Stimulated activated CD8-positive, alpha-beta memory T cell treated with anti-CD3 and anti-CD28 coated beads, Interleukin-4, amount 100 ng/mL, for 24 hours (primary cell): ENCODE data around the gene HOXC6.

Experiments
- DNase-seq: peaks from one replicate; pipeline ENCODE4 v3.0.0-alpha.2; 2020; ENCODE audit warnings: low read depth

Gene HOXC6

DNA sequence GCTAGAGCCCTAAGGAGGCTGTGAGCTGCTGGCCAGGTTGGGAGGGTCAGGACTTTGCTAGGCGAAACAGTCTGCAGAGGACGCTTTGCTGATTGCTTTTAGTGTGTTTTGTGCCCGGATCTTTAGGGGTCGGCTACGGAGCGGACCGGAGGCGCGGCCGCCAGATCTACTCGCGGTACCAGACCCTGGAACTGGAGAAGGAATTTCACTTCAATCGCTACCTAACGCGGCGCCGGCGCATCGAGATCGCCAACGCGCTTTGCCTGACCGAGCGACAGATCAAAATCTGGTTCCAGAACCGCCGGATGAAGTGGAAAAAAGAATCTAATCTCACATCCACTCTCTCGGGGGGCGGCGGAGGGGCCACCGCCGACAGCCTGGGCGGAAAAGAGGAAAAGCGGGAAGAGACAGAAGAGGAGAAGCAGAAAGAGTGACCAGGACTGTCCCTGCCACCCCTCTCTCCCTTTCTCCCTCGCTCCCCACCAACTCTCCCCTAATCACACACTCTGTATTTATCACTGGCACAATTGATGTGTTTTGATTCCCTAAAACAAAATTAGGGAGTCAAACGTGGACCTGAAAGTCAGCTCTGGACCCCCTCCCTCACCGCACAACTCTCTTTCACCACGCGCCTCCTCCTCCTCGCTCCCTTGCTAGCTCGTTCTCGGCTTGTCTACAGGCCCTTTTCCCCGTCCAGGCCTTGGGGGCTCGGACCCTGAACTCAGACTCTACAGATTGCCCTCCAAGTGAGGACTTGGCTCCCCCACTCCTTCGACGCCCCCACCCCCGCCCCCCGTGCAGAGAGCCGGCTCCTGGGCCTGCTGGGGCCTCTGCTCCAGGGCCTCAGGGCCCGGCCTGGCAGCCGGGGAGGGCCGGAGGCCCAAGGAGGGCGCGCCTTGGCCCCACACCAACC is 1.5 kb downstream of the HOXC6 start:
- no peak for DNase-seq

DNA sequence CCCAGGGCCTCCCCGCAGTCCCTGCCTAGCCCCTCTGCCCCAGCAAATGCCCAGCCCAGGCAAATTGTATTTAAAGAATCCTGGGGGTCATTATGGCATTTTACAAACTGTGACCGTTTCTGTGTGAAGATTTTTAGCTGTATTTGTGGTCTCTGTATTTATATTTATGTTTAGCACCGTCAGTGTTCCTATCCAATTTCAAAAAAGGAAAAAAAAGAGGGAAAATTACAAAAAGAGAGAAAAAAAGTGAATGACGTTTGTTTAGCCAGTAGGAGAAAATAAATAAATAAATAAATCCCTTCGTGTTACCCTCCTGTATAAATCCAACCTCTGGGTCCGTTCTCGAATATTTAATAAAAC is 2.2 kb downstream of the HOXC6 start:
- no peak for DNase-seq

DNA sequence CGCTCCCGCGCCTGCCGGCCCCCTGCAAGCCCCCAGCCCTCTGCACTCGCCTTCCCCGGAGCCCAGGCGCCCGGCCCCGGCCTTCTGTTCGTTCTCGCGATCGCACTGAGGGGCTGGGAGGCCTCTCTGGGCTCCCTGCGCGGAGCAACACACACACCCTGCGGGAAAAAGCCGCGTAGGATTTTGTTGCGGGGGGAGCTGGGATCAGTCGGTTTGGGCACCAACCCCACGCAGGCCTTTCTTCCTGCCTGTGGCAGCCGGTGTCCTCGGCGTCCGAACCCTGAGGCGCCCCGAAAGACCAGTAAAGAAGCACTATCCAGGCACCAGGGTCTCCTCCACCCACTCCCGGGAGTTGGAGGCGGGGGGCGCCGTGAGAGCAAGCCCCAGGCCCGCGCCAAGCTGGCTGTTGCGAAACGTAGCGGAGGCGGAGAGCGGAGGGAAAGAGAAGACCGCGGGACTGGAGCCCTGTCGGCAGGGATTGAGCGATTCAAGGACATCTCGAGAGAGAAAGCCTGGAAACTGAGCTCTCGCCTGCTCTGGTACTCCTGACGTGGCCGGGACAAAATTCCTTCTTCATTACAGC is 2.7 kb downstream of the HOXC6 start:
- no peak for DNase-seq

DNA sequence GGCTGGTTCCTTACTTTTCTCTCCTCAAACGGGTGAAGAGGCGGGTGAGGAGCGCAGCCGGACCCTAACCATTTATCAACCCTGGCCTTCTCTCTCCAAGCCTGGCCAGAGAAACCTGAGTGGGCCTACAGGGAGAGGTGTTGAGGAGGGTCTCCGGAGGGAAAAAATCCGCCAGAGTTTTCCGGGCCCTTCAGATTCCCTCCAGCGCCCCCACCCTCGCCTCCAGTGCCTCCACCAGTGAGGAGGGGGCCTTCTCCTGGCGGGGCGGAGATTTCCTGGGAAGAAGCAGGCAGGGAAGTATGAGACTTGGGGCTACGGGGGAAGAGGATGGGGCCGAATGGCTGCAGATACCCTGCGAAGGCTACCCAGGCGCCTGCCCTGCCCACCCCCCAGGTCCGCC is 3.2 kb downstream of the HOXC6 start:
- DNase-seq: no peak

DNA sequence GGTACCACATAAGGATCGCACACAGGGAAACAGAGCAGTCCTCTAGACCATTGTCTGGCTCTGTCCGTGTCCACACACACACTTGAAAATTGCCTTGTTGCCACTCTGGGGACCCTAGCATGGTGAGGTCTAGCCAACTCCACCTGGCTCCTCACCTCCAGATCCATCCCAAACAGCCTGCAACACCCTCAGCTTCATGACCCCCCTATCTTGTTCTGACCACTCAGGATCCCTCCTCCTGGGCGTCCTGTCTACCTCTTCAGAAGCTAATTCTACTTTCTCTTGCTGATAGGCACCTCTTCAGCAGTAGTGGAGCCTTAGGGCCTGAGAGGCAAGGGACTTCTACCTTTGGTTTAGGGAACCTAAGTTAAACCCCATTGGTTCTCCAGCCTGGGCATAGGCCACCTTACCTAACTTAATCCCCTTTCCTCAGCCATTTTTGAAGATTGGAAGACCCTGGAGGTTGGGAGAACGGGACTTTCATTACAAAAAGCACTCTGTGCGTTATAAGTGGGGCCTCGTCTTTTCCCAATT is 3.9 kb downstream of the HOXC6 start:
- no peak for DNase-seq

DNA sequence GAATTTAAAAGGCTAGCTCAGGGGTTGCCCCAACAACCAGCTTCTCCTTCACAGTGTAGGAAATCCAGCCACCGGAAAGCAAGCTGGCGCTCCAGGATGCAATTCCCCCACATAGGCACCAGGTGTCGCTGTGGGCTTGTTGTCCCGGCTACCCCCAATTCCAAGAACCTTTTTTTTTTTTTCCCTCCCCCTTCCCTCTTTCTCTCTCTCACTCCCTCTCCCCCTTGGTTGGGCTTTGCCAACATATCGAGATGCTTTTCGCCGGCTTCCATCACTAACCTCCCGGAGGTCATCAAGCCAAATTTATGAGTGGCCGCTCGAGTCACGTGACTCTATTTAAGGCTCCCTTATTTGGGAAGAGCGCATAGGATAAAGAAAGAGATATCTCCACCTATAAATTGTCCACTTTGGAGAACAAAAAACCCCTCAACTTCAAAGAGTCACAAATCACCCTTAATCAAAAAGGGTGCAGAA is 4.4 kb downstream of the HOXC6 start, which contains the start of gene HOXC5:
Gene HOXC5 (plus strand): TSS at position 424 of the 474 bp plus-strand sequence. CDS start 73 bp downstream, outside the sequence.
- DNase-seq: peak; percentile 43

DNA sequence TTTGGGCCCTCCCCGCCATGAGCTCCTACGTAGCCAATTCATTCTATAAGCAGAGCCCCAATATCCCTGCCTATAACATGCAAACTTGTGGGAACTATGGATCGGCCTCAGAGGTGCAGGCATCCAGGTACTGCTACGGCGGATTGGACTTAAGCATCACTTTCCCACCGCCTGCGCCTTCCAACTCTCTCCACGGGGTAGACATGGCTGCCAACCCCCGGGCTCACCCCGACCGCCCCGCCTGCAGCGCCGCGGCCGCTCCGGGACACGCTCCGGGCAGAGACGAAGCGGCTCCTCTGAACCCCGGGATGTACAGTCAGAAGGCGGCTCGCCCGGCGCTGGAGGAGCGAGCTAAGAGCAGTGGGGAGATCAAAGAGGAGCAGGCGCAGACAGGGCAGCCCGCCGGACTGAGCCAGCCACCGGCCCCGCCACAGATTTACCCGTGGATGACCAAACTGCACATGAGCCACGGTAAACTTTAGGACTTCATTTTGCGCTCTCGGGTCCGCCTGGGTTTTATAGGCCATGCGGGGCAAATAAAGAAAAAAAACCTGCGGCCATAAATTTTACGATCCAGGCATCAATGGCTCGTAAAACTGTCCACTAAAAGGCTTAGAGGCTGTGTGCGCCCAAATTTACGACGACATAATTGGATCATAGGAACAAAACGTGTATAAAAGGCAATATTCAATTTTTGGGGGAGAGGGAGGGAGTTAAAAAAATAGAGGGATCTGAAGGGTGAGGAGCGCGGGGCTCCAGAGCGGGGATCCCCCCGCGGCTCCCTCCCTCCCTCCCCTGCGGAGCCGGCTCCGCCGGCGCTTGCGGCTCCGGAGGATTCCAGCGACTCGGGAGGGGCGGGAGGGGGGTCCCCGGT is 5.1 kb downstream of the HOXC6 start:
- no peak for DNase-seq

DNA sequence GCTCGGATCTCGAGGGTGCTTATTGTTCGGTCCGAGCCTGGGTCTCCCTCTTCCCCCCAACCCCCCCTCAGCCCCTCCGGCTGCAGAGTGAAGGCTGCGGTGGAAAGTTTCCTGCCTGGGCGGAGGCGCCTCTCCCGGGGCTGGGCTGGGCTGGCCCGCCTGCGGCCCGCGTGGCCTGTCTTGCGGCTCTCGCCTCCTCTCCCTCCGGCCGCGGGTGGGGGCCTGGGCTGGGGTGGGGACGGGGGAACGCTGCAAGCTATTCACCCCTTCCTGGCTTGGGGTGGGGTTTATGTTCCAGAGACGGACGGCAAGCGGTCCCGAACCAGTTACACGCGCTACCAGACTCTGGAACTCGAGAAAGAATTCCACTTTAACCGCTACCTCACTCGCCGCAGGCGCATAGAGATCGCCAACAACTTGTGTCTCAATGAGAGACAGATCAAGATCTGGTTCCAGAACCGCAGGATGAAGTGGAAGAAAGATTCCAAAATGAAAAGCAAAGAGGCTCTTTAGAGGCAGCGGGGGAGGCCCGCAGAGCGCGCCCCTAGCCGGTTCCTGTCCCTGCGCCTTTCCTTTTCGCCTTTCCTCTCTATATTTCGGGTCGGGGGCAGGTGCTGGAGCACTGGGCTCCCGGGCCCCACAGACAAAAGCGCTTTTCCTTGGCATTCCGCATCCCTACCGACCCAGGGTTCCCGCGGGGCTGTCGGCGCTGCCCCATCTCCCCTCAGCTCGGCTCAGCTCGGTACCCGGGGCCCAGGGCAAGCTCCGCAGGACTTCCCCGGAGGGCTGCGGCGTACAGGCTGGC is 5.9 kb downstream of the HOXC6 start:
- DNase-seq: no peak

DNA sequence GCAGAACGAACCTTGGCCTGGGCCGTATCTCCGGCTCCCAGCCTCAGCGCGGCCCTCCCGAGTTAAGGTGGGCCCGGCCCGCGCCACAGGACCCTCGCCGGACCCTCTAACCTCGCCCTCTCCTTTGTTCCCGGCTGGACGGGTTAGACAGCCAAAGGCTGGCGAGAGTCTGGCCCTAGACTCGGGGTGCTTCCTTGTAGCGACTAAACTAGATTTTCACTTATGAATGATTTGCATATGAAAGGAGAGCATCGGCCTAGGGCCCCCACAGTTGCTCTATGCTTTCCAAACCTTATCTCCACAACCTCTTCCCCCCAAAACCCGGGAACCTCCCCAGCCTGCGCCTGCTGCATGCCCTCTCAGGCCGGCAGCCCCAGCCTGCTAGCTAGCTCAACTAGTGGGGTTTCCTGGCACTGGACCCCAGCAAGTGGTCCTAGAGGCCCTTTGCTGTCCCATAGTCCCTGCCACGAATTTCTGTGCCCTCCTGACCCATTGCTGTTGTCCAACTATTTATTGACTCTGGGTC is 6.6 kb downstream of the HOXC6 start:
- DNase-seq: no peak

DNA sequence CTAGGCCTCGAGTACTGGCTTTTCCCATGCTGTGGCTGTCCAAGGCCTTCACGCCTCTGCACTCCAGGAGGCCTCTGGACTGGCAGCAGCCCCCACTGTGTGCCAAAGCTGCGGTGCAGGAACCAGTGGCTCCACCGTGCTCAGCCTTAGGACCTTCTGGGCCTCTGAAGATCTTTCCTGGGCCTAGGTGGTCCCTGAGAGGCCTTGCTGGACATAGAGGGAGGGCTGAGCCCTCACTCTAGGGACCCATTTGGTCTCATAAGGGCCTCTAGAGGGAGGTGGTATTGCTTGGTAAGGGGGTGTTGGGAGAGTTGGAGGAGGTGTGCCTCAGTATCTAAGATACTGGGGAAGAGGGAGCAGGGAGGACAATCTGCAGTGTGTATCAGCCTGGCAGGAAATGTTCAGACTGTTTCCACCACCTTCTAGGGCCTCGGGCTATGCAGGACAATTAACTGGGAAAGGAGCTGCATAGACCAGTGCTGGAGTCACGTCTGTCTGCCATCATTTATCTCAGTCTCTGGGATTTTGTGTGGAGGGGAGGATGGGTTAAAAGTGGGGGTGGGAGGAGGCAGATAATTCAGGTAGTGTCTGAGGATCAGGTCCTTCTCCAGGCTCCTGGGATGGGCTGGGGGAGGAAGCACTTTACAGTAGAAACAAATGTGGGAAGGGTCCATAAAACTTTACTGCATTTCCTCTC is 7.5 kb downstream of the HOXC6 start:
- DNase-seq: no peak

DNA sequence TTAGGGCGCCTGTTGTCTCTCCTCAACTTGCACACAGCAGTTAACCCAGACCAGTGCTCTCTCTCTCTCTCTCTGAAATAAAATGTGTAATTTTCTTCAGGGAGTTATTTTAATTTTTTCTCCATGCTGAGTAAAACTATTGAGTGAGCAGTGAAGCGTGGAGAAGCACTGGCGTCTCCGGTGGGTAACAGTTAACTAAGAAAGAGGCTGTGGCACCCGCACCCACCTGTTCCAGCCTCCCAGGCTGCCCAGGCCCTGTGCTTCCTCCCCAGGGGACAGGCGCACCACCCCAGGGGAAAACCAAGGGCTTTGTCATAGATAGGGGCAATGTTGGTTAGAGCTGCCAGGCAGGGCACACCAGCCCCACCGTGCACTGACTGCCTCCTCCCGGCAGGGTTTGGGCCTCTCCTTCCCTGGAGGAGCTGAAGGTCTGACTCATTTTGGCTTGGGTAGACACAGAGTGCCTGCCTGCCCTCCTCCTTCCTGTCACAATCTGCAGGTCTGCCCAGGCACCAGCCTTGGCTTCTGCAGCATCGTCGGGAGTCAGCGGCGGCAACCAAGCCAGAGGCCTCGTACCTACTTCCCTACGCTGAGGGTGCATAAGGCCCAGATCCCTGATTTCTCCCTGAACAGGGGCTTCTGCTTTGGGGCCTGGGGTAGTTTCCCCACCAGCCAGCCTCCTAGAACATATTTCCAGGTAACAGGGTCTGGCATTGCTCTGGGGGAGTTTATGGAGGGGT is 8.6 kb downstream of the HOXC6 start:
- DNase-seq: no peak

DNA sequence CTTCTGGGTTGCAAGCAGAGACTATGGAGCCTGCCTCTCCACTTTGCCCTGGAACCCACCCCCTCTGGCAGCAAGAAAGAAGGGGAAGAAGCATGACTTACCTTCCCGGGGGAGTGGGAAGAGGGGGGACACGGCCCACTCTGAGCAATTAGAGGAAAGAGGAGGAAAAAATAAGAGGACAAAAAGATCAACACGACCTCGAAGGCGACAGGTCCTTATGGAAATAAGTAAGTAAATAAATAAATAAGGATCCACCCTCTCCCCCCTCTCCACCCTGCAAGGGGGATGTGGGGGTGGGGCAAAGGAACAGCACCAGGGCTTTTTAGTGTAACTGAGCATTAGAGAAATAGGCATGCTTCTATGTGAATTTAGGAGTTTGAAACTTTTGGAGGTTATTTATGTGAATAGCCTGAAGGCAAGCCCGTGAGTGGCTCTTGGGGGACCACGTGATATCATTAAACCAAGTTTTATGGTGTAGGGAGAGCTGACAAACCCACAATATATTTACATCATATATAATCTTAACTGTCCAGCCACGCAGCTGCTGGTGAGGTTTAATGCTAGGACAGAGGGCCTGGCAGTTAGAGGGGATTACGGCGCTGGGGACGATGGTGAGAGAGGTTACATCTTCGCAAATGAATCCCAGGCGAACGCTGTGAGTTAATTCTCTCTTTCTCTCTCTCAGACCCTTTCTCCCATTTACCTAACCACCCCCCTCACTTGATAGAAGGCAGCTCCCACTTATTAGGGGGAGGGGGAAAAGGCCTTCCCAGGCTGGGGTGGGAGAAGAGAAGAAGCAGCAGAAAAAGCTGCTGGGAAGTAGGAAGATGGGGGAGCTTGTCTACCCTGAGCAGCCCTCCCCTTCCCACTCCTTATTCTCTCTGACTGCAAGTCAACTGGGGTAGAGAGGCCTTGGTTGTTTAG is 9.4 kb downstream of the HOXC6 start:
- DNase-seq: no peak

DNA sequence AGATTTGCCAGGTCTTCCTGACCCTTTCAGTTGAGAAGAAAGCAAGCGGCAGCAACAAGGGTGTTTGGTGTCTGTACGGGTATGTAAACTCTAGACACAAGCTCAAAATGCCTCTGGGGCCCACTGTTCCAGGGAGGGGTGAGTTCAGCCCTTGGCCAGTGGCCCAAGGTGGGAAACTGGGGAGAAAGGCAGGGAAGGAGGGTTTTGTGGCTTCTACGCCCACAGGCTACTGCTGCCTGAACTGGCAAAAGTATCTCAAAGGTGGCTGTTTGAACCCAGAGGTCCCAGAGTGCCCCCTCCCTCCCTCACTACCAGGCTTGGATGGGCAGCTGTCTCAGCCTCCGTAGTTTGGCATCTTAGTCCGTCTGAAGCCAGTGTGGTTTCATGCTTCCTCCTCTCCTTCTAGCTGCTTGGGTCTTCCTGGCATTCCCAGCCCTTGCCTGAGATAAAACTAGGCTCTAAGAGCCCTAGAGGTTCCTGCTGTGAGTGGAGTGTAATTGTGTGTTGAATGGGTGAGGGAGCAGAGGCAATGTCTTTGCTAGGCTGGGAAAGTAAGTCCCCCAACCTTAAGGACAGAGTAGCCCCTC is 10.1 kb downstream of the HOXC6 start:
- DNase-seq: no peak

DNA sequence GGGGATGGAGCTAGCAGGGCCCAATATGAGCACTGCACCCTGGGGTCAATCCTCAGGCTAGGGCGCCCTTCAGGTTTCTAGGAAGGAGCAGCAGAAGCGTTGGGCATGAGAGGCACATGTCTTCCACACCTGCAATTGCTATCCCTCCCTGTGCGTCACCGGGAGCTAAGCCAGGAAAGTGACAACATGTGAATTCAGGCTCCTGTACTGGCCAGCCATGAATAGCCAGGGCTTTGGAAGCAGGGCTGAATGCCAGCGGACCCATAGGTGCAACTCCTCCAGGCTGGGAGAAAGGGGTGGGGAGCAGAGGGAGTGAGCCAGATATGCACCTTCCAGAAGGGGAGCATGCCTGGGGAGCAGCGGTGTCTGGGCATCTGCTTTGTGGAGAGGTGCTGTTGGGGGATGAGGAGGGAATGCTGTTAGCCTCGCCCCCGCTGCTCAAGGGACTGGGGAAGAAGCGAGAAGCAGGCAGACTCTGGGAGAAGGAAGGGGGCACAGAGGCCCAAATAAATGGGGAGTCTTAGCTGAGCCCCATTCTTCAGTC is 10.7 kb downstream of the HOXC6 start:
- DNase-seq: no peak

DNA sequence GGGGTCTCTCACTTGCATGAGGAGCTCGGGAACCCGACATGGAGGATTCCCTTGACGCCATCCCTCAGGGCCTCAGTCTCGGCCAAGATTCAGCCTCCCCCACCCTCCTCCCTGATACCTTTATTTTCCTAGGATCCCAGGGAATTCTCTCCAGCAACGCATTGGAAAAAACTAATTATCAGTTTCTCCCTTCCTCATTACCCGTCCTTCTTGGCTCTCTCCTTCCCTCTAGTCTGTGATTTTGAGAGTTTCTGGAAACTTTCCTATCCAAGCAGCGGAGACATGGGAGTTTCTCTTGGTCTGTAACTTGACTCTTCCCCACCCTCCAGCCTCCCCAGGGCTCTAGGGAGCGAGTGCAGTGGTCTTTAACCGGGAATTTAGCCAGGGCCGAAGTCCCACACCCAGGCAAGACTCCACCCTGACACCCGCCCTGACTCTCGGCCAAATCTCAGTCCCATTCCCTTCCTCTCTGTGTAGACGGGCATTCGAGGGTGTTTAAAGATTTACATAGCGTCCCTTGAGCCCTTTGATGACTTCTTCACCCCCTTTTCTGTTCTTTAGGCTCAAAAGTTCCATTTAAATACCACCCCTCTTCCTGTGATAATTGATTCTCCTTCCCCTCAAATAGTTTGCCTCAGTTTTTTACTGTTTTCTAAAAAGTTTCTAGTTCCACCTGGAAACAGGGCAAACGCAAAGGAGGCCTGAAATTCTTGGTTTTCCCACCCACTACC is 11.3 kb downstream of the HOXC6 start:
- no peak for DNase-seq

DNA sequence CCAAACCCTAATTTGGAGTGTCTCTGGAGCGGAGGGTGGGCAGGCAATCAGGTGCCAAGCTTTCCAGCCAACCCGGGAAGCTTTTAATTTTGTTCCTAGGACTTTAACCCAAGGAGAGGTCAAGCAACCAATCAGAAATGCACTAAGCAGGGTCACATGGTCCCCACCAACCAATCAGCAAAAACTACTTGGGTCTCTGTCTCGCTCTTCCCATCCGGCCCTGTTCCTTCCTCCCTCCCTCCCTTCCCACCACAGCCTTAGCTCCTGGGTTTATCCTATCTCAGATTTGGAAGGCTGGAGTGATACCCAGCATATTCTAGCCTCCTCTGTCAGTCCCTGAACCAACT is 11.9 kb downstream of the HOXC6 start:
- DNase-seq: no peak

DNA sequence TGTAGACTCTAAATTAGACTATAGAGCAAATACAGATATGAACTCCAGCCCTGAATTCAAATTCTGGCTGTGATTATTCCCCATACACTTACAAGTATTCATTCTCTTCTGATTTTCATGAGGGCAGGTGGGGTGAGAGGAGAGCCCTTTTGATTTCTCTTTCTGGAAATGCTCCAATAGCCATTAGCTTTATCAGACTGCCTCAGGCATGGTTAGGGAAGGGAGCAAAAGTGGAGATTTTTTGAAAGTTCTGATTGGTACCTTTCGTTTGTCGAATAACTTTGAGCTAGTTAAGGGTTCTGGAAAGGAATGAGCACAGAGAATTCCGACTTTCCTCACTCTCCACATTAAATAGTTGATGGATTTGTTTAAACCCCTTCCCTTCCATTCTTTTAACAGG is 12.4 kb downstream of the HOXC6 start:
- DNase-seq: no peak
